Naive B cell (primary cell): ENCODE results near the gene PCSK2. TPM values are rescaled to one million over a fixed set of nuclear protein-coding genes. Genes with fewer than 3 reads are reported as not detected.

Source experiments
- ATAC-seq, 2 donors: fragments of 150-1000 bp; cut with Tn5 transposase; 2 replicates each; pipeline ENCODE4 v1.10.0; 2021; ENCODE audit warnings: low read depth in 2 of 2, mild to moderate bottlenecking in 2 of 2, moderate library complexity in 2 of 2
- DNase-seq: peaks from one replicate; pipeline ENCODE4 v3.0.0; 2022
- H3K27ac Mint-ChIP-seq, 6 donors: one replicate each; pipeline ENCODE4 v1.8.0; 2020 to 2022; ENCODE audit warnings: mild to moderate bottlenecking in 6 of 6, mixed read lengths in 6 of 6, moderate library complexity in 5 of 6, inconsistent platforms in 2 of 6
- H3K27me3 Mint-ChIP-seq, 3 donors: one replicate each; pipeline ENCODE4 v1.8.0; 2021 to 2022; ENCODE audit warnings: mixed read lengths in 3 of 3, mild to moderate bottlenecking in 1 of 3
- H3K36me3 Mint-ChIP-seq, 2 donors: one replicate each; pipeline ENCODE4 v1.8.0; 2020 to 2022; ENCODE audit warnings: mixed read lengths in 2 of 2, inconsistent platforms in 1 of 2, mild to moderate bottlenecking in 1 of 2
- H3K4me1 Mint-ChIP-seq, 3 donors: one replicate each; pipeline ENCODE4 v1.8.0; 2020 to 2022; ENCODE audit warnings: mixed read lengths in 3 of 3, inconsistent platforms in 1 of 3, mild to moderate bottlenecking in 1 of 3, moderate library complexity in 1 of 3
- H3K4me3 Mint-ChIP-seq, 8 donors: one replicate each; pipeline ENCODE4 v1.8.0; 2020 to 2022; ENCODE audit warnings: mild to moderate bottlenecking in 8 of 8, mixed read lengths in 8 of 8, moderate library complexity in 8 of 8, inconsistent platforms in 2 of 8
- H3K9me3 Mint-ChIP-seq, 7 donors: one replicate each; pipeline ENCODE4 v1.8.0; 2020 to 2022; ENCODE audit warnings: mixed read lengths in 7 of 7, mild to moderate bottlenecking in 5 of 7, inconsistent platforms in 2 of 7, moderate library complexity in 1 of 7
- polyA plus RNA-seq, 6 donors: library from polyadenylated mRNA; unstranded; fragments of 300-500 nt; fragmentation: Illumina TruSeq; gene quantifications; one replicate each; pipeline ENCODE4 v1.2.3, GENCODE V29; 2021; ENCODE audit warnings: low read depth in 6 of 6

Gene PCSK2
- polyA plus RNA-seq, 6 donors from 2014 or later, result not detected

DNA sequence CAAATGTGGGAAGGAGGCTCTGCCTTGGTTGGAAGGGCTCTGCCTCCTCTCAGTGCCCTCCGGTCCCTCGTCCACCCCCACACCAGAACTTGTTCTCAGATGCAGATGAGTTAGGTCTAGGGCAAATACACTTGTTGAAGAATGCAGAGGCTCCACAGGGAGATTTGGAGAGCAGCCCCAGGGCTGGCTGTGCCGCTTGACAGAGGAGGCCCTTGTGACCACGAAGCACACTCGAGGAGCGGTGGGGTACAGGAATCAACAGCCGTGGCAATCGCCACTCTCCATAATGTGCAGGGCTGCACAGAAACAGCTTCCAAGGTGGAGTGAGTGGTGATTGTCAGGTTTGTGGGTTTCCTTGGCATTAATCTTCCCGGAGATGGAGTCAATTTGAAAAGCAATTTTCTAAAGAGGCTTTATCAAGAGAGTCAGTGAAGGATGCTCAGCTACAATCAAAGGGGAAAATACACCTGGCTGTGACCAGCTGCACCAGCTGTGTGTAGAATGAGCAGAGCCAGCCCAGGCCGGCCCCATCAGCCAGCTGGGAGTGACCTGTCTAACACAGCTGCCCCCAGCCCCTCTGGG lies 244.9 kb downstream of the PCSK2 start:
- Mint-ChIP-seq H3K27ac (no peak overlapping the region), H3K4me3 (no peak overlapping the region), H3K27me3 (peaks cover 5 to 17% (median 17%) of the 10 kb centered on the region in 3 donors), H3K4me1 (no peaks in the 10 kb centered on the region), H3K36me3 (peaks cover 0 to 7% of the 10 kb centered on the region in 2 donors), H3K9me3 (peaks cover 0 to 6% (median 0%) of the 10 kb centered on the region in 7 donors)
- DNase-seq (no peak), ATAC-seq (no peak)

DNA sequence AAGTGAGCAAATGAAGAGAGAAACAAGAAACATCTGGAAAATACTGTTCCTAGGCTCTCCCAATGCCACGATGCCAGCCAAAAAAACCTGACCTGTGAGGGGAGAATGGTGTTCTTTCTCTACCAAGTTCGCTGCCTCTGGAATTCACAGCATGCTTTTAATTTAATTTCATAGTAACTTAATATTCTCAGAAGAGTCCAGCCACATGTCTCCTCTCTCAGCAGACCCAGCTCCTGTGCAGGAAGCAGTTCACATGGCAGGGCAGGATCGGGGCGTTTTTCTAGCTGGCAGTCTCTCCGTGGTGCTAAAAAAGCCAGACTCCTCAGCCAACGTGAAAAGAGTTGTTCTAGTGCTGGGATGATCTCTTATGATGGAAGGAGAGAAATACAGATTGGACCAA lies 246.8 kb downstream of the PCSK2 start:
- H3K27ac Mint-ChIP-seq, result peak overlapping the region in 1 of 6 donors; percentile 17
- peaks cover 7 to 17% (median 10%) of the 10 kb centered on the region in 3 donors for H3K27me3 Mint-ChIP-seq
- DNase-seq (no peak), ATAC-seq (no peak)
- H3K4me1 Mint-ChIP-seq, result no peaks in the 10 kb centered on the region
- no peak overlapping the region for H3K4me3 Mint-ChIP-seq
- peaks cover 0 to 7% of the 10 kb centered on the region in 2 donors for H3K36me3 Mint-ChIP-seq
- H3K9me3 Mint-ChIP-seq, result peaks cover 0 to 6% (median 0%) of the 10 kb centered on the region in 7 donors

DNA sequence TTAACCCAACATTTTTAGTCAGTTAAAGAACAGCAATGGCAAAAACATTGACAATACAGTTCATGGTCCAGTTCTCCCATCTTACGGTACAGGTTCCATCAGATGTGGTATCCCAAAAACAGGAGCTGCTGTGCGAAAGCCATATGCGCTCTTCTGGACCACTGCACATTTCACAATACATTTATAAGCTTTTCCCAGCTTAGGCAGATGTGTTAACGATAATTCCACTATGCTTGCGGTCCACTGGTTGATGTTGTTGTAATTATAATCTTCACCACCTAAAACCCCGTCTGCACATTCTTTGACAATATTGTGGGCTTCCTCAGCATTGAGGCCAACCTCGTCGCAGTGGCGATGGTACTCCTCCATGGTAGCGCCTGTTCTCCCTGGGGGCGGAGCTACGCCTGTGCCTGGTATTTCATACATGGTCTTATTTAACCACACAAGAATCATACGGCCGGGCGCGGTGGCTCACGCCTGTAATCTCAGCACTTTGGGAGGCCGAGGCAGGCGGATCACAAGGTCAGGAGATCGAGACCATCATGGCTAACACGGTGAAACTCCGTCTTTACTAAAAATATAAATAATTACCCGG lies 252.3 kb downstream of the PCSK2 start:
- H3K27me3 Mint-ChIP-seq, result peaks cover 12 to 24% (median 24%) of the 10 kb centered on the region in 3 donors
- no peak for DNase-seq

DNA sequence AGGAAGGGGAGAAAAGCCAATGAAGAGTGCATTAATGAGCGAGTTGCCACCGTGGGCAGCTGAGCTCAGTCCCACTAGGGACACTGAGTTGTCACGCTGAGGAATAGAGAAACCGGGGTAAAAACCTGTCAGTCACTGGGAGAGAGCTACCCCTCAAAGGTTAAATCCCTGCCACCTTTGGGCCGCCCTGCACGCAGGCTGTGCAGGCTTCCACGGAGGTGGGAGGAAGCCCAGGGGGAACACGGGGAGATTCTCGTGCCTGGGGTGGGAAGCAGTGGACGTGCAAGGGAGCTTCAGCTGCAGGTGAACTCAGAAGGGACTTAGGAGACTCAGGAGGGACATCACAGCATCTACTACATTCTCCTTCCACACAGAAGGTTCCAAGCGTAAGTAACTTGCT lies 253.9 kb downstream of the PCSK2 start:
- no peaks in the 10 kb centered on the region for H3K4me1 Mint-ChIP-seq
- peaks cover 0 to 3% (median 0%) of the 10 kb centered on the region in 7 donors for H3K9me3 Mint-ChIP-seq
- peak overlapping the region in 1 of 6 donors; percentile 41 for H3K27ac Mint-ChIP-seq
- no peak for DNase-seq
- H3K27me3 Mint-ChIP-seq, result peaks cover 12 to 18% (median 16%) of the 10 kb centered on the region in 3 donors
- ATAC-seq, result no peak
- no peaks in the 10 kb centered on the region for H3K36me3 Mint-ChIP-seq
- no peak overlapping the region for H3K4me3 Mint-ChIP-seq

More for the DNA sequence above, 252.3 kb downstream of the PCSK2 start:
- H3K4me3 Mint-ChIP-seq, result no peak overlapping the region
- ATAC-seq, result no peak
- peaks cover 0 to 6% (median 0%) of the 10 kb centered on the region in 7 donors for H3K9me3 Mint-ChIP-seq
- H3K4me1 Mint-ChIP-seq, result no peaks in the 10 kb centered on the region
- H3K27ac Mint-ChIP-seq, result peak overlapping the region in 1 of 6 donors; percentile 86
- peaks cover 0 to 7% of the 10 kb centered on the region in 2 donors for H3K36me3 Mint-ChIP-seq

- no peak overlapping the region for H3K4me3 Mint-ChIP-seq
- H3K9me3 Mint-ChIP-seq, result peaks cover 0 to 3% (median 0%) of the 10 kb centered on the region in 7 donors
- H3K4me1 Mint-ChIP-seq, result no peaks in the 10 kb centered on the region
- DNase-seq (no peak), ATAC-seq (no peak)
- H3K36me3 Mint-ChIP-seq, result no peaks in the 10 kb centered on the region
- peaks cover 16 to 23% (median 18%) of the 10 kb centered on the region in 3 donors for H3K27me3 Mint-ChIP-seq
- H3K27ac Mint-ChIP-seq, result no peak overlapping the region
Measured at GRCh38 chr20:17481661-17482060, 254.8 kb downstream of the PCSK2 start.

DNA sequence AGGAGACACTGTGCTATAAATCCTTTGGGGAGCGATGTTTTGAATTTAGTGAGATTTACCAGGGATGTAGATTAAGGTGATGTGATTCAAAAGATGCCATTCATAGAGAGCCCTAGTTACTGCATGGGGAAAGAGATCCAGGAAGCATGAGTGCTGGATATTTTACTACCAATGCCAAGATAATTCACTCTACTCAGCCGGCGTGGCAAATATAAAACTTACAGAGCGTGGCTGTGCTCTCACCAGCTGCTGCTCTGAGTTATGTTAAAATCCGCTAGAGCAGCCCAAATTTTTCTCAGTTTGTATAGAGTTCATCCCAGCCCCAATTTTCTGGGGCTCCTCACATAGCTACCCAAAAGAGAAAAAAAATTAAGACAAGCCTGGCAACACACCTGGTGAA lies 255.7 kb downstream of the PCSK2 start:
- peaks cover 0 to 3% (median 0%) of the 10 kb centered on the region in 7 donors for H3K9me3 Mint-ChIP-seq
- ATAC-seq (no peak), DNase-seq (no peak)
- H3K27ac Mint-ChIP-seq, result no peak overlapping the region
- no peaks in the 10 kb centered on the region for H3K36me3 Mint-ChIP-seq
- peaks cover 16 to 23% (median 18%) of the 10 kb centered on the region in 3 donors for H3K27me3 Mint-ChIP-seq
- peak overlapping the region in 1 of 8 donors; percentile 29 for H3K4me3 Mint-ChIP-seq
- no peaks in the 10 kb centered on the region for H3K4me1 Mint-ChIP-seq

- Mint-ChIP-seq H3K36me3 (no peaks in the 10 kb centered on the region), H3K27ac (no peak overlapping the region), H3K4me1 (no peaks in the 10 kb centered on the region), H3K9me3 (peaks cover 0 to 3% (median 0%) of the 10 kb centered on the region in 7 donors), H3K4me3 (no peak overlapping the region), H3K27me3 (peaks cover 18 to 36% (median 24%) of the 10 kb centered on the region in 3 donors)
- ATAC-seq (no peak), DNase-seq (no peak)
Measured at GRCh38 chr20:17485017-17485416, 258.2 kb downstream of the PCSK2 start.

DNA sequence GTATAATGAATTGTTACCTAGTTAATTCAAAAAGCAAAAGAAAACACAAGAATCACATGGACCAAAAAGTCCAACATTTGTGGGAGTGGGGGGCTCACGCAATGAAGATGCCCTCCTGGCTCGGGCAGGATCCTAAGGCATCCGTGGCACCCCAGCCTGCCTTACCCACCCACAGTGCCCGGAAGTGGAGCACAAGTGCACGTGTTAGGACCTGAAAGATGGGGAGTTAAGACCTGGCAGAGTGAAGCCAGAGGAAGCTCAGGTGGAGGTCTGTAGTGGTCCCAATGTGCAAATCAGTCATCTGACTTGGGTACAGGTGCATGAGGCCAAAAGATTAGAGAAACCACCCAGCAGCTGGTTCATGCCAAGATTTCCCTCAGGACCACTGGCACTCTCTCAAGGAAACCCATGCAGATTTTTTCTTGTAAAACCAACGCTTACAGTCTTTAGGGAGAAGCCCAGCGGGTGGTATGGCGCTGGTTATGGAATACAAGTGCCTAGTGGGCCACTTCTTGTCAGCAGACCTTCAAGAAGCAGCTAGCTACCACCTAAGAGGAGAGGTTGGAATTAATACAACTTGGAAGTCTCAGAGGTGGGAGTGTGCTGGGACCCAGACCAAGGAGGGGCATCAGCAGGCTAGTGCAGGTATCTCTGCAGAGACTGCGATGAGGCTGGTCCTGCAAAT lies 262.2 kb downstream of the PCSK2 start:
- DNase-seq, result no peak
- no peak for ATAC-seq
- Mint-ChIP-seq H3K4me3 (no peak overlapping the region), H3K9me3 (peaks cover 0 to 5% (median 0%) of the 10 kb centered on the region in 7 donors), H3K4me1 (no peaks in the 10 kb centered on the region), H3K27me3 (peaks cover 12 to 25% (median 20%) of the 10 kb centered on the region in 3 donors), H3K27ac (no peak overlapping the region), H3K36me3 (no peaks in the 10 kb centered on the region)

DNA sequence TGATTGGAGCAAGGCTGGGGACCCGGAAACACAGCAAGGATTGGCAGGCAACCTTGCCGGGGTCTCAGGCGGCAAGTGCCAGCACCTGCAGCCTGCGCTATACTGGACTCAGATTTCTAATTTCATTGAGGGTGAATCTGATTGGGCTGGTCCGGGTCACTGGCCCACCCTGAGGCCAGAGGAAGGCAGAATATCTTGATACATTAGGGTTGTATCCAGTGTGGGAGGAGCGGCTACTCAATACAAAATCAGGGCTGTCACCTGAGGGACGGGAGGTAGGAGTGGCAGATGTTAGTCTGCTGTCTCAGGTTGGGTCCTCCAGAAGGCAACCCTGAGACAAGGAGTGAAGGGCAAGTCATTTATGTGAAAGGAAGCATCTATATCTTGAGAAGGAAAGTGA lies 263.7 kb downstream of the PCSK2 start:
- Mint-ChIP-seq H3K9me3 (peaks cover 0 to 5% (median 0%) of the 10 kb centered on the region in 7 donors), H3K4me1 (no peaks in the 10 kb centered on the region), H3K36me3 (no peaks in the 10 kb centered on the region), H3K27ac (peak overlapping the region in 2 of 6 donors; percentile 42 to 87), H3K27me3 (peaks cover 16 to 38% (median 34%) of the 10 kb centered on the region in 3 donors), H3K4me3 (no peak overlapping the region)
- DNase-seq (no peak), ATAC-seq (no peak)

DNA sequence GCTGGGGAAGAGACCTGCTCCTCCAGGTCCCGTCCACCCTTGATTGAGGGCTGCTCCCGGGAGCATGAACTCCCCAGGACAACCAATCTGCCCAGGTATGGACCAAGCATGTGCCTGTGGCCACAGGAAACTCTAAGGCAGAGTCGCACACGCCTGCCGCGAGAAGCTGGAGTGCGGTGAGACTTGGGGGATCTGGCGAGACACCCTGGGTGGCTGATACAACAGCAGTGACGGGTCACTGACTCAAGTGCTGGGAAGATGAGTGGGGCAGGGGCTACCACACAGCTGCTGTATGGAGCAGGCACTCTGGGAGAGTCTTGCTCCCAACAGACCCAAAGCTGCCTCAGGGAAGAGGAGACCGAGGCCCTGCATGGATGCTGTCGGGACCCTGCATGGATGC lies 264.2 kb downstream of the PCSK2 start:
- Mint-ChIP-seq H3K27ac (no peak overlapping the region), H3K9me3 (peaks cover 0 to 5% (median 0%) of the 10 kb centered on the region in 7 donors), H3K36me3 (no peaks in the 10 kb centered on the region), H3K4me3 (no peak overlapping the region), H3K27me3 (peaks cover 14 to 43% (median 37%) of the 10 kb centered on the region in 3 donors), H3K4me1 (no peaks in the 10 kb centered on the region)
- no peak for ATAC-seq
- no peak for DNase-seq

- no peak for ATAC-seq
- no peak overlapping the region for H3K4me3 Mint-ChIP-seq
- peaks cover 0 to 5% (median 0%) of the 10 kb centered on the region in 7 donors for H3K9me3 Mint-ChIP-seq
- H3K27me3 Mint-ChIP-seq, result peaks cover 11 to 45% (median 39%) of the 10 kb centered on the region in 3 donors
- no peak overlapping the region for H3K27ac Mint-ChIP-seq
- DNase-seq, result no peak
- H3K4me1 Mint-ChIP-seq, result no peaks in the 10 kb centered on the region
- no peaks in the 10 kb centered on the region for H3K36me3 Mint-ChIP-seq
Measured at GRCh38 chr20:17491488-17491887, 264.6 kb downstream of the PCSK2 start.

DNA sequence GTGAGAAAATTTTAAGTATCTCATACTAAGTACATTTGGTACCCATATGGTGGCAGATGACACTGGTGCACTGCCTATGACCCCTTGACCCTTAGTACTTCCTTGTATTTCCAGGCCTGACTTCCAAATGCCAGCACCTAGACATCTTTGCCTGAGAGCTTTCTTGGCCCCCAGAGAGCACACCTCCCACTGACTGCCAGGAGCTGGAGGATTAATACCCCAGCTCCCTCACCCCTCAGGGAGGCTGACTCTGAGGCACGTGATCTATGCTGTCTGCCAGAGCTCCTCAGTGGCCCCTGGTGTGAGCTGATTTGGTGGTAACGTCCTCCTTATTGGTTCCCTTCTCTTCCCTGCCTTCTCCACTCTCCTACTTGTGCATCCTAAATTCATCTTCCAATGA lies 266.3 kb downstream of the PCSK2 start:
- H3K9me3 Mint-ChIP-seq, result peaks cover 0 to 5% (median 0%) of the 10 kb centered on the region in 7 donors
- no peaks in the 10 kb centered on the region for H3K36me3 Mint-ChIP-seq
- DNase-seq (no peak), ATAC-seq (no peak)
- no peak overlapping the region for H3K4me3 Mint-ChIP-seq
- no peaks in the 10 kb centered on the region for H3K4me1 Mint-ChIP-seq
- no peak overlapping the region for H3K27ac Mint-ChIP-seq
- peaks cover 8 to 45% (median 39%) of the 10 kb centered on the region in 3 donors for H3K27me3 Mint-ChIP-seq

GRCh38 chr20:17494201-17494600 lies 267.4 kb downstream of the PCSK2 start:
- no peaks in the 10 kb centered on the region for H3K4me1 Mint-ChIP-seq
- H3K9me3 Mint-ChIP-seq, result peaks cover 0 to 5% (median 0%) of the 10 kb centered on the region in 7 donors
- no peaks in the 10 kb centered on the region for H3K36me3 Mint-ChIP-seq
- H3K27ac Mint-ChIP-seq, result peak overlapping the region in 1 of 6 donors; percentile 64
- no peak overlapping the region for H3K4me3 Mint-ChIP-seq
- no peak for ATAC-seq
- no peak for DNase-seq
- peaks cover 7 to 48% (median 40%) of the 10 kb centered on the region in 3 donors for H3K27me3 Mint-ChIP-seq
